ENCODE data around the gene ADCY1.

Gene ADCY1

DNA sequence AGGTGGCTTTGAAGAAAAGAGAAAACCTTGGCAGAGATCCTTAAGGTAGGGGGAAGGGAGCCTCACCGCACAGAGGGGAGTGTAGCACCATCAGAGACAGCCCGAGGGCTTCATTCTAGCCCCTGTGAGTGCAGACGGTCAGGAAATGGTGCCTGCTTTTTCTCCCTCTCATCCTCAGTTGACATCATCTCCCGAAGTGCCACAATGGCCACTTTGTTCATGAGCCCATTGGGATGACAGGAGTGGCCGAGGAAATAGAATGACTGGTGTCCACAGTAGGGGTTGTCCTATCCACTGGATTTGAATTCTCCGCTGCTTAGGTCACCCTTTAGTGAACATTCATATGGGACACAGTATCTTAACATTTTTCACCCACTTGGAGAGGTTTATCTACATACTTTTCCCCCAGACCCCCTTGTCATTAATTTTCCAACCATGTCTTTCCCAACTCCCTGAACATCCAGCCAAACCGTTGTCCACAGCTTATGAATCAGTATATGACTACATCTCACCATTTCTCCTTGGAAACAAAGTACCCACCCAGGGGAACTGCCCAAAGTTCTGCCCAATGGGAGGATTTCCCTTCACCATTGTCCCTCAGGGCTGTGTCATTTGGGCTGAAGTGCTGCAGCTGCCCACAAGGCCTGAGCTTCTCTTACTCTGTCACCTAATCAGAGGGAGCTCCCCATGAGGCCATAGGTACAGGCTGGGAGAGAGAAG lies 108.8 kb downstream of the ADCY1 start:
- H3K4me3 ChIP-seq (replicated peaks; ENCODE audit: low read depth, low read length) = no peak overlapping the region
- peak; percentile 44 for DNase-seq (ENCODE audit: low read depth)
- TF ChIP-seq, protein P1, sequence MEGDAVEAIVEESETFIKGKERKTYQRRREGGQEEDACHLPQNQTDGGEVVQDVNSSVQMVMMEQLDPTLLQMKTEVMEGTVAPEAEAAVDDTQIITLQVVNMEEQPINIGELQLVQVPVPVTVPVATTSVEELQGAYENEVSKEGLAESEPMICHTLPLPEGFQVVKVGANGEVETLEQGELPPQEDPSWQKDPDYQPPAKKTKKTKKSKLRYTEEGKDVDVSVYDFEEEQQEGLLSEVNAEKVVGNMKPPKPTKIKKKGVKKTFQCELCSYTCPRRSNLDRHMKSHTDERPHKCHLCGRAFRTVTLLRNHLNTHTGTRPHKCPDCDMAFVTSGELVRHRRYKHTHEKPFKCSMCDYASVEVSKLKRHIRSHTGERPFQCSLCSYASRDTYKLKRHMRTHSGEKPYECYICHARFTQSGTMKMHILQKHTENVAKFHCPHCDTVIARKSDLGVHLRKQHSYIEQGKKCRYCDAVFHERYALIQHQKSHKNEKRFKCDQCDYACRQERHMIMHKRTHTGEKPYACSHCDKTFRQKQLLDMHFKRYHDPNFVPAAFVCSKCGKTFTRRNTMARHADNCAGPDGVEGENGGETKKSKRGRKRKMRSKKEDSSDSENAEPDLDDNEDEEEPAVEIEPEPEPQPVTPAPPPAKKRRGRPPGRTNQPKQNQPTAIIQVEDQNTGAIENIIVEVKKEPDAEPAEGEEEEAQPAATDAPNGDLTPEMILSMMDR (IDR thresholded peaks at IDR 0.05; ENCODE audit: low read length, missing control alignments) = no peak

DNA sequence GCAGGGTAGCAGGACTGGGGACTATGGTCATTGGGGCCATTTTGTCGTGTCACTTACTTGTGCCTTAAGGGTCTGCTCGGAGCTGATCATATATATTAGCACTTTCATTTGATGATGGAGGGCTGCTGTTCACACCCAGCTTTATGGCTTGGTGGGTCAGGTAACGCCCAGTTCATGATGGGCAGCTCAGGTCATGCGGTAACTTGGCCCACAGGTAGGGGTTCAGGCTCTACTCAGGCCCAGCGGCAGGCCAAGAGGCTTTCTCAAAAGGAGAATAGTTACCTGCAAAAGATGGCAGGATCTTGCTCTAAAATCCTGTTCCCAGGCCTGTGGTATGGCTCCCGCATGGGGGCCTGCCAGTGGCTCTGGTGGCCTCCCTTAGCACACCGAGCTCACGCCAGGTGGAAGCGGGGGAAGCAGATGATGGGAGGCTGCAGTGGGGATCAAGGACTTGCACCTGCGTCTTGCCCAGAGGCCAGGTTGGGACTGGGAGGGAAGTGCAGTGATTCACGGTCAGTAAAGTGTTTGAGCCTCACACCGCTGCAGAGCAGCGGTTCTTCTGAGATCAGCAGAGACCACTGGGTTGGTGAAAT lies 109.5 kb downstream of the ADCY1 start:
- DNase-seq (ENCODE audit: low read depth) = no peak
- TF ChIP-seq, protein P1 (IDR thresholded peaks at IDR 0.05; ENCODE audit: low read length, missing control alignments) = no peak
- H3K4me3 ChIP-seq (replicated peaks; ENCODE audit: low read depth, low read length) = no peak overlapping the region

DNA sequence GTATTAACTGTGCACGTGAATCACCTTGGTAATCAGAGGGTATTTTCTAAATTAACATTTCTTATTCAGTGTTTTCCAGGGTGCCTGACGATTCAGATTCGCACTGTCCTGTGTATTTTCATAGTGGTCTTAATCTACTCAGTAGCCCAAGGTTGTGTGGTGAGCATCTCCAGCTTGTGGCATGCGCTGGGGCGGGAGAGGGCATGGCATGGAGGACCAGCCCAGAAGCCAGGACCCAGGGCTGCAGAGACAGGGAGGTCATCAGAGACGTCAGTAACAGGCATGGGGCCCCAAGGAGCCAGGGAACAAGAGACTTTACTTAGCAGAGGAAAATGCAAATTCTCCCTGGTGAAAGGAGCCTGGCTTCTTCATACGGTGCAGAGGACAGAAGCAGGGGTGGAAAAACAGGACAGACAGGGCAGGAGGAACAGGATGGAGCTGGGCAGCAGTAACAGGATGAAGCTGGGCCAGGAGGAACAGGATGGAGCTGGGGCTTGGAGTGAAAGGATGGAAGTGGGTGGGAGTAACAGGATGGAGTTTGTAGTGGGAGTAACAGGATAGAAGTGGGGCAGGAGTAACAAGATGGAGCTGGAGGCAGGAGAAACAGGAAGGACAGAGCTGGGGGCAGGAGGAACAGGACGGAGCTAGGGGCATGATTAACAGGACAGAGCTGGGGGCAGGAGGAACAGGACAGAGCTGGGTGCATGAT lies 110.9 kb downstream of the ADCY1 start:
- TF ChIP-seq, protein P1 (IDR thresholded peaks at IDR 0.05; ENCODE audit: low read length, missing control alignments) = no peak
- peak; percentile 25 for DNase-seq (ENCODE audit: low read depth)
- H3K4me3 ChIP-seq (replicated peaks; ENCODE audit: low read depth, low read length) = no peak overlapping the region

DNA sequence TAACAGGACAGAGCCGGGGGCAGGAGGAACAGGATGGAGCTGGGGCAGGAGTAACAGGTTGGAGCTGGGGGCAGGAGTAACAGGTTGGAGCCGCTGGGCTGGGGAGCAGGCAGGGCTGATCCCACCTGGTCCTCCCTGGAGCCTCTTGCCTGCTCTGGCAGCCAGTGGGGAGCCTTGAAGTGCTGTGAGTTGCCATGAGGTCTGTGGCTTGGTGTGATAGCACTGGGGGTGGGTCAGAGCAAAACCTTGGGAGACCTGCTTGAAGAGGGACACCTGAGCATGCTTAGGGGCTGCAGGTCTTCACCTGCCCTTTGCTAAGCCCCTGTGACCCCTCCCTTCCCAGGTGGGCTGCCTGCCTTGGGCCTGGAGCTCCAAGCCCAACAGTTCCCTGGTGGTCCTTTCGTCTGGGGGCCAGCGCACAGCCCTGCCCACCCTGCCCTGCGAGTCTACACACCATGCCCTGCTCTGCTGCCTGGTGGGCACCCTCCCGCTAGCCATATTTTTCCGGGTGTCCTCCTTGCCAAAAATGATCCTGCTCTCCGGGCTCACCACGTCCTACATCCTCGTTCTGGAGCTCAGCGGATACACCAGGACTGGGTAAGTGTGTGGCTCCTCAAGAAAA lies 111.6 kb downstream of the ADCY1 start:
- no peak overlapping the region for H3K4me3 ChIP-seq (replicated peaks; ENCODE audit: low read depth, low read length)
- no peak for DNase-seq (ENCODE audit: low read depth)
- TF ChIP-seq, protein P1 (IDR thresholded peaks at IDR 0.05; ENCODE audit: low read length, missing control alignments) = no peak

DNA sequence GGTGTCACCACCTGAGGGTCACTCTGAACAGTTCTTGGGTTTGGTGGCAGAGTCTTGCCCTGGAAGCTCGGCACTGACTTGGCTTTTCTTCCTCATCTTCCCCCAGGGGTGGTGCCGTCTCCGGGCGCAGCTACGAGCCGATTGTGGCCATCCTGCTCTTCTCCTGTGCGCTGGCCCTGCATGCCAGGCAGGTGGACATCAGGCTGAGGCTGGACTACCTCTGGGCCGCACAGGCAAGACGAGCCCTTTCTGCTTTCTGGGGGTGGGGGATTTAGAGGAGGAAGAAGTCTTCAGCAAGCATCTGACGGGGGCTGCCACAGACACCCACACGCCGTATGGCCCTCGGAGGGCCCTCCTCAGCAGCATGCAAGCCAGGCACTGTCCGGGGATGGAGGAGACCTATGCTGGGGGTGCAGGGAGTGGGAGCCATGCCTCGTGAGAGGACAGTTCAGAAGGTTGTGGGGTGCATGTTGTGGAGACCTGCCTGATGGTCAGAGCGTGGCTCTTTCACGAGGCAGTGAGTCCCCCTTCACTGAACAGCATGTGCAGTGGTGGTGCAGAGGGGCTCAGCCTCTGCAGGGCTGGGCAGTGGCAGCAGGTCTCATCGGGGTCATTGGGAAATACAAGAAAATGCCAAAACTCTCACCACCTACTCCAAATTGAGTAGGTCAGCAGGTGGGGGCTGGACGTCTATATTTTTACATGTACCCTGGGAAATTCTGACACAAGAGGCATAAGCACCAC lies 112.4 kb downstream of the ADCY1 start:
- no peak for DNase-seq (ENCODE audit: low read depth)
- H3K4me3 ChIP-seq (replicated peaks; ENCODE audit: low read depth, low read length) = no peak overlapping the region
- TF ChIP-seq, protein P1 (IDR thresholded peaks at IDR 0.05; ENCODE audit: low read length, missing control alignments) = no peak

DNA sequence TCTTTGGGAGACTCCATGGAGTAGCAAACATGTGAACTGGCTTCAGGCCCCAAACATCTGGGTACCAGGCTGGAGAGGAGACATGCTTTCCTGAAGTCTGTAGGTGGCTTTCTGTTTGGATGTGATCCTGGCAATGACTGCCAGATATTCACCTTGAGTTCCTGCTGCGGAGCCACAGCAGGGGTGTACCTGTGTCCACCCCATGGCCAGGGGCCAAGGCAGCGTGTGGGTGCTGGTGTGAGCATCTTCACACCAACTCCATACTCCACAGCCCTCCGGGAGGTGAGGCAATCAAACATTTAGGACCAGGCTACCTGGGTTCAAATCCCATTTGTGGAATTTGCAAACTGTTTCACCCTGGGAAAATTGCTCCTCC lies 113.0 kb downstream of the ADCY1 start:
- no peak overlapping the region for H3K4me3 ChIP-seq (replicated peaks; ENCODE audit: low read depth, low read length)
- TF ChIP-seq, protein P1 (IDR thresholded peaks at IDR 0.05; ENCODE audit: low read length, missing control alignments) = no peak
- DNase-seq (ENCODE audit: low read depth) = no peak

Measured in fibroblast of pulmonary artery (primary cell).